LNCaP clone FGC (cell line): ENCODE results near the gene SIVA1.

Source experiments
- DNase-seq: peaks from one replicate; pipeline ENCODE4 v3.0.0-alpha.2; 2011; ENCODE audit warnings: low read depth
- H3K4me3 ChIP-seq: 2 replicates; pipeline ENCODE4 v1.5.1; 2011; ENCODE audit warnings: mild to moderate bottlenecking, low read depth, low read length, control low read depth
- TF ChIP-seq, protein P1 (sequence below): IDR thresholded peaks from 2 replicates; pipeline ENCODE4 v1.5.1; 2012; ENCODE audit warnings: mild to moderate bottlenecking; ENCODE audit not compliant: control insufficient read depth, insufficient read depth; ENCODE audit errors: extremely low read depth

SIVA1 gene

DNA sequence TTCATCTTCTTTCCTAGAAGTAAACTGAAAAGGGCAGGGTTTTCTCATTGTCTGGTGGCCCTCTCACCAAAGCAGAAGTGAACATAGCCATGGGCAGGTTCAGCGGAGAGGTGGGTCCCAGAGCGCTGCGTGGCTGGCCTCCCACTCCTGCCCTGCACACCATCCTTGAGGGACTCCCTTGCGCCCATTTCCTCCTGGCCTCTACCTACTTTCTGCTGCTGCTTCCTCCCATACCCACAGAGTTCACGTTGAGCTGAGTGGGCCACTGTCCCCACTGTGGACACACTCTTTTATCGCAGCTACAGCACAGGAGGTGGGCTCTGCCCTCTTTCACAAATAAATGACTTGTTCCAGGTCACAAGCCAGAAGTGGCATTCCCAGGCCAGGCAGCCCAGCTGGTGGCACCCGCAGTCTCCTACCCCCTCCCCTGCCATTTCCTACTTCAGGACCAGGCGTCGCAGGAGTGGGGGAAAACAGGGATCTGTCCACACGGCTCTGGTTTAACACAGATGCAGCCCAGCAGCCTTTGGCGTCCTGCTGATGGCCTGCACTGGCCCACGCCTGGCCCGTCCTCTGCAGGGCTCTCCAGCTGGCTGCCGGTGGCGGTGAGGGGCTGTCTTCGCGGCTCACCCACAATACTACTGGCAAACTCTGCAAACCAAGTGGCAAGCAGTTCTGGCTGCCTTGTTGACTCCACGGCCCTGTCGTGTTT, 4.9 kb downstream of the SIVA1 start:
- no peak overlapping the region for H3K4me3 ChIP-seq
- DNase-seq = no peak
- TF ChIP-seq, protein P1, sequence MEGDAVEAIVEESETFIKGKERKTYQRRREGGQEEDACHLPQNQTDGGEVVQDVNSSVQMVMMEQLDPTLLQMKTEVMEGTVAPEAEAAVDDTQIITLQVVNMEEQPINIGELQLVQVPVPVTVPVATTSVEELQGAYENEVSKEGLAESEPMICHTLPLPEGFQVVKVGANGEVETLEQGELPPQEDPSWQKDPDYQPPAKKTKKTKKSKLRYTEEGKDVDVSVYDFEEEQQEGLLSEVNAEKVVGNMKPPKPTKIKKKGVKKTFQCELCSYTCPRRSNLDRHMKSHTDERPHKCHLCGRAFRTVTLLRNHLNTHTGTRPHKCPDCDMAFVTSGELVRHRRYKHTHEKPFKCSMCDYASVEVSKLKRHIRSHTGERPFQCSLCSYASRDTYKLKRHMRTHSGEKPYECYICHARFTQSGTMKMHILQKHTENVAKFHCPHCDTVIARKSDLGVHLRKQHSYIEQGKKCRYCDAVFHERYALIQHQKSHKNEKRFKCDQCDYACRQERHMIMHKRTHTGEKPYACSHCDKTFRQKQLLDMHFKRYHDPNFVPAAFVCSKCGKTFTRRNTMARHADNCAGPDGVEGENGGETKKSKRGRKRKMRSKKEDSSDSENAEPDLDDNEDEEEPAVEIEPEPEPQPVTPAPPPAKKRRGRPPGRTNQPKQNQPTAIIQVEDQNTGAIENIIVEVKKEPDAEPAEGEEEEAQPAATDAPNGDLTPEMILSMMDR = no peak

DNA sequence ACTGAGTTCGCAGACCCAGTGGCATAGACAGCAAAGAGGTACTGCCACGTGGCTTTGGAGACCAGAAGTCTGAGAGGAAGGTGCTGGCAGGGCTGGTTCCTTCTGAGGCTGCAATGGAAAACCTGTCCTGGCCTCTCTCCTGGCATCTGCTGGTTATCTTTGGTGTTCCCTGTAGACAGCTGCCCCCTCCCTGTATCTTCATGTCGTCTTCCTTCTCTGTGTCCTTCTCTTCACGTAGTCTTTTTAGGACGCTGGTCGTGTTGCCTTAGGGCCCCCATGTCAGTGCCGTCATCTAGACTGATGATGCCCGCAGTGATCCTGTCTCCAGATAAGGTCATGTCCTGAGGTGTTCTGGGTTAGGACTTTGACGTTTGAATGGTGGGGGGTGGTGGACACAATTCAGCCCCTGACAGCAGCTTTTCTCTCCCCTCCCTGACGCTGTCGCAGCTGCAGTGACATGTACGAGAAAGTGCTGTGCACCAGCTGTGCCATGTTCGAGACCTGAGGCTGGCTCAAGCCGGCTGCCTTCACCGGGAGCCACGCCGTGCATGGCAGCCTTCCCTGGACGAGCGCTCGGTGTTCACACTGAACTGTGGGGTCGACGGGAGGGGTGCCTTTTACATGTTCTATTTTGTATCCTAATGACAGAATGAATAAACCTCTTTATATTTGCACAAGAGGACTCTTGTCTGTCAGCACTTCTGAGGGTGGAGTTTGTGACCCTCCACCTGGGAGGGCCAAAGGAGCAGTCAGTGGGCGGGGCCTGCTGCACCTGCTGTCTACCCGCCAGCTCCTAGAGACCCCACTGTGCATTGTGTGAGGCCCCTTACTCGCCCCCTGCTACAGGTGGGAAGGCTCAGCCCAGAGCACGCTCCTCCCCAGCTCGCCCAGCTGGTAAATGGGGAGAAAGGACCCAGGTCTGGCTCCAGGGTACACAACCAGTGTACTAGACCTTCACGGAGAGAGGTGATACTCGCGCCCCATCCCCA, 6.3 kb downstream of the SIVA1 start:
- TF ChIP-seq, protein P1 = no peak
- no peak overlapping the region for H3K4me3 ChIP-seq
- DNase-seq = no peak

DNA sequence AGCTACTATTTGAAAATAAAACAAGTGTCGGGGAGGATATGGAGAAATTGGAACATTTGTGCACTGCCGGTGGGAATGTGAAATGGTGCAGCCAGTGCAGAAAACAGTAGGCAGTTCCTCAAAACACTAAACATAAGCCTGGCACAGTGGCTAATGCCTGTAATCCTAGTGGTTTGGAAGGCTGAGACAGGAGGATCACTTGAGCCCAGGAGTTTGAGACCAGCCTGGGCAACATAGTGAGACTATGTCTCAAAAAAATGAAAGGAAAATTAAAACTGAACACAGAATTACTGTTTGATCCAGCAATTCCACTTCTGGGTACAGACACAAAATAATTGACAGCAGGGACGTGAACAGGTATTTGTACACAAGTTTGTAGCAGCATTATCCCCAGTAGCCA, 12.6 kb downstream of the SIVA1 start:
- TF ChIP-seq, protein P1 = no peak
- no peak for DNase-seq
- H3K4me3 ChIP-seq = no peak overlapping the region

DNA sequence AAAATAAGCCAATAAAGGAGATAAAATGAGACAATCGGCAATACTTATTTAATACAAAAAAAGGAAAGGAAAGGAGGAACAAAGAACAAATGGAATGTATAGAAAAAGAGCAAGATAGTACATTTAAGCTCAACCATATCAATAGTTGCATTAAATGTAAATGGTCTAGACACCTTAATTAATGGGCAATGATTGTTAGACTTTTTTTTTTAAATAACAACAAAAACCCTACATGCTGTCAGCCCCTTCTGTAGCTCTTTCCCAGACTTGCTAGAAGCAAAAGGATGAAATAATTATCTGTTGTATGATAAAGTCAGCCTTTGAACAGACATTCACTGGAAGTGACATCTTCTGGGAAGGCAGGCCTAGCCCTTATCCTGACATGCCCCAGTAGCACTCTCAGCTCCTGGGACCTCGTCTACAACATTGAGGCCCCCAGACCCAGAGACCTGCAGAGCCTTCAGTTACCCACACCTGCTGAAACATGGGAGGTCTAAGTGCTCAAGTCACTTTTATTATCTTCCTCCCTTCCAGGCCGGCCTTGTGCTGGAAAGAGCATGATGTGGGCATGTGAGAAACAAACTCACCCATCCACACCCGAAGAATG, 13.4 kb downstream of the SIVA1 start:
- TF ChIP-seq, protein P1 = no peak
- H3K4me3 ChIP-seq = no peak overlapping the region
- DNase-seq = no peak

DNA sequence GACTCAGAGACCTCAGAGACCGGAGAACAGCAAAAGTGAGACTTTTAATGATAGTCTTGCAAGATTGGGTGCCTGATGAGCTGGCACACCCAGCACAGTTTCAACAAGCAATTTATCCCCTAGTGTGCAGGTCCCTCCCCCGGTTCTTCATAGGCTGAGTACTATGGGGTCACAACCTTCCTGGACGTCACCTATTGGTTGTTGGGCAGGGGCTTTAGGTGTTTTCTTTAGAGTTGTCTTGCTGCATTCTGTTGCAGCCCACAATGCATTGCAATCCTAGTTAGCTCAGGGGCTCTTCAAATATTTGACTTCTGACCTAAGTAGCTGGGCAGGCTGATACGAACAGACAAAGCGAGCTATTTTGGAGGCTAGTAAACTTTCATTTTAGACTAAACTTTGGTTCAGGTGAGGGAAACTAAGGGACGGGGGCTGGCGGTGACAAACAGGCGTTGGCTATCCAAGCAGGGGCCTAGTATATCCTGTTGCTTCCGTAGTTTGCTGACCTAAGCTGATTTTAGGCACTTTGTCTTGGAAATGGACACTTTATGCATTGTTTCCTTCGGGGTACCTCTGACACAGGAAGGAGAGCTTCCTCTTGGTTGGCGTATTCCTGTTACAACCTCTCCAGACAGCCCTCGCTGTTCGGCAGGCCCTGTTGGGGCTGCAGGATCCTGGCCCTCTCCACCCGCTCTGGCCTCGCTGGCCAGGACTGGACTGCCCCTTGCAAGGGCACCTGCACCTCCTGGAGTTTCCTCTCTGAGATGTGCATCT, 14.1 kb downstream of the SIVA1 start:
- DNase-seq = no peak
- H3K4me3 ChIP-seq = no peak overlapping the region
- TF ChIP-seq, protein P1 = no peak

DNA sequence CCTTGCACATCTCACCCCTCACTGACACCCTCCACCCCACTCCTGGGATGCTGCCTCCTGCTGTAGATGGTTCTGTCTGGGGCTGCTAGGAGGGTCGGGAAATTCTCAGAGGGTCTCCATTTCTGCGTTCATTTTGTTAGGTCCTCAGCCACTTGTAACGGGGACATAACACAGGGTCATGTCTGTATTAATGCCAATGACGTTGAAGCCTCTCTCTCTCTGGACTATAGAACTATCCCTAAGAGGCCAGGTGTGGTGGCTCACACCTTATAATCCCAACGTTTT, 14.6 kb downstream of the SIVA1 start:
- DNase-seq = no peak
- TF ChIP-seq, protein P1 = no peak

More for the DNA sequence above, 14.6 kb downstream of the SIVA1 start:
- H3K4me3 ChIP-seq = no peak overlapping the region
